GM10266 (cell line): ENCODE measurements around the gene MORN5.
A peak's percentile ranks its signal among the peaks of the same experiment; 100 is the strongest.

Experiments
- DNase-seq: peaks from one replicate; pipeline ENCODE4 v3.0.0; 2012; ENCODE audit errors: extremely low spot score
- CTCF ChIP-seq: IDR thresholded peaks from 2 replicates; pipeline ENCODE4 v1.5.1; 2012; ENCODE audit warnings: mild to moderate bottlenecking, low read depth; ENCODE audit not compliant: control insufficient read depth, insufficient read depth; ENCODE audit errors: missing control alignments

Gene MORN5

GRCh38 chr9:122225312-122226141, 65.8 kb downstream of the MORN5 start:
- peak; percentile 17 for DNase-seq
- TF ChIP-seq CTCF: no peak

DNA sequence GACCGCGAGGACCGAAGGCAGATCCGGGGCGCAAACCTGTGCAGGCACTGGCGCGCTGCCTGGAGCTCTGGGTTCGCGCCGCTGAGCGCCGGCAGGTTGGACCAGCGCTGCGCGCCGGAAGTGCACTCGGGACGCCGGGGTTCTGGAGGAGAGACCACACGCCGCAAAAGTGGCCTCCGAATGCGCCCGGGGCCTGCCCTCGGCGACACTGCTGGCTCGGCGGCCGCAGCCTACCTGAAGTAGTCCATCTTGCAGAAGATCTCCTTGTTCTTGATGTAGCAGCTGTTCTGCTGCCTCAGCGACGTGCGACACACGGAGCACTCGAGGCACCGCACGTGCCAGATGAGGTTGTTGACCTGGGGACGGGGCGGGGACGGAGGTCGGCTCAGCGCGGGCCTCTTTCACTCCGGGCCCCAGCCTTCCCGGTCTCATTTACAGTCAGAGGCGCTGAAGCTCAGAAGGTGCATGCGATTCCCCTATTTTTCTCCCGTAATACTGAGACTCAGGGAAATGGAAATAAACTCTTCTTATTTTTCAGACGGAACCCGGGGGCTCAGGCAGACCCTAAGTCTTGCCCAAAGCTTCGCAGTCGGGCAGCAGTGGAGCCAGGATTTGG, 66.5 kb downstream of the MORN5 start:
- TF ChIP-seq CTCF: no peak
- DNase-seq: peak; percentile 38

DNA sequence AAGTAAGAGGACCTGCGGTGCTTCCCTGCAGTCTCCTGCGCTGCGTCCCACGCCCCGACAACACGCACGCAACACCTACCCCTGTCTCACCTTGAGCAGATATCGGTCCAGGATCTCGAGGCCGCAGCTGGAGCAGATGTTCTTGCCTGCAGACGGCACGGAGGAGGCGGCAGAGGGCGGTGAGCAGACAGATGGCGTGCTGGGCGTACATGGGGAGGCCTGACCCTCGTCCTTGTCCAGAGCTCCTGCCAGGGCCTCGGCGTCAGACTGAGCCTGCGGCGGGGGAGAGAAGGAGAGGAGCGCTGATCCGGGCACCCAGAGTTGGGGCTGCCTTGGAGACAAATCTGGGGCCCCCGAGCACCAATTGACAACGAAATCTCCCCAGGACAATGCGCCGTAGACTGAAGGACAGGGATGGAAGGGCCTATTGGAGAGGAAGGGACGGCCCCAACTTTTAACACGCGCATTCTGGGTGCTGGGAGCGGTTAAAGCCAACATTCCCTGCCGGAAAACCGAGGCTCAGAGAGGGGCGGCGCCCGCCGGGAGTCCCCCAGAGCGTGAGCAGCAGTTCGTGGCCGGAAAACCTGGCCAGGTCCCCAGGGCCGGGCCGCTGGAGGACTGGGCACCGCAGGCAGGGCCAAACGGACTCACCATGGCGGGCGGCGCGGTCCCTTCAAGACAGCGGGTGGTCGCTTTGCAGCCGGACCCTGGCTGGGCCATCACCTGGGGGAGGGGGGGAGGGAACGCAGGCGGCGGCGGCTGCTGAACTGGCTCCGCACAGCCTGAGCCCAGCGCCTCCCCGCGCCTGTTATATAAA, 67.3 kb downstream of the MORN5 start:
- DNase-seq: peak; percentile 49
- no peak for TF ChIP-seq CTCF

- no peak for TF ChIP-seq CTCF
- DNase-seq: peak; percentile 47
These were observed 67.8 kb downstream of the MORN5 start for GRCh38 chr9:122227575-122227900.

GRCh38 chr9:122228191-122228567, 68.5 kb downstream of the MORN5 start:
- peak; percentile 49 for DNase-seq
- no peak for TF ChIP-seq CTCF

- no peak for TF ChIP-seq CTCF
- DNase-seq: peak; percentile 54
These were observed 69.1 kb downstream of the MORN5 start, which contains the start of gene LHX6 for GRCh38 chr9:122228568-122229484. Gene LHX6 (minus strand): TSS chr9:122228957. CDS start chr9:122228740, 217 bp downstream.
